GM19023 (cell line): ENCODE results near the gene NTS.

Experiments
- ATAC-seq: cut with Tn5 transposase; IDR thresholded peaks from one replicate; pipeline ENCODE4 v1.9.1; 2021; ENCODE audit warnings: mild to moderate bottlenecking, moderate library complexity; ENCODE audit not compliant: unreplicated experiment

Gene NTS

GRCh38 chr12:85920324-85920947 is 46.3 kb downstream of the NTS start:
- ATAC-seq, result no peak

- no peak for ATAC-seq
Measured at GRCh38 chr12:85923767-85924331, 49.8 kb downstream of the NTS start.

- no peak for ATAC-seq
Measured at GRCh38 chr12:85927166-85927565, 53.1 kb downstream of the NTS start.
